Measurements from ENCODE around the gene FAM24A.
"Not testable (repeated sequence)": the region's sequence is repeated elsewhere in the genome, so short reads cannot be mapped to it uniquely, and the experiment has no call there.

The FAM24A gene

DNA sequence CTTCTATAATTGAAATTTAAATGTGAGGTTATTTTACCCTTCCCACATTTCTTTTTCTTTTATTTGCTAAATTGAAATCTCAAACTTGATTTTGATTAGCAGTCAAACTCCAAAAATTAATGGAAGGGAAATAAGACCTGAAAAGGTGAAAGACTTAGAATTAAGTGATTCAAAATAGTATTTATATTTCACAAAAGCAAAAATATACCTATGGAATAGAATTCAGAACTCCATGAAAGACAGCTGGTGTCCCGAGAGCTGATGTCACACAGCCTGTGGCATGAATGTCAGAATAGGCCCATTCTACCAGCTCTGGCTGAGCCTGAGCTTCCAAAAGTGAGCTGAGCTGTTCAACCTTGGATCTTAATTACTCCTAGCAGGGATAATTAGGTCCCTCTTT is at the start of gene FAM24A:
FAM24A (plus strand) TSS at position 301 of the 400 bp plus-strand sequence. CDS start 1,025 bp downstream, outside the sequence.
- no peak for DNase-seq

DNA sequence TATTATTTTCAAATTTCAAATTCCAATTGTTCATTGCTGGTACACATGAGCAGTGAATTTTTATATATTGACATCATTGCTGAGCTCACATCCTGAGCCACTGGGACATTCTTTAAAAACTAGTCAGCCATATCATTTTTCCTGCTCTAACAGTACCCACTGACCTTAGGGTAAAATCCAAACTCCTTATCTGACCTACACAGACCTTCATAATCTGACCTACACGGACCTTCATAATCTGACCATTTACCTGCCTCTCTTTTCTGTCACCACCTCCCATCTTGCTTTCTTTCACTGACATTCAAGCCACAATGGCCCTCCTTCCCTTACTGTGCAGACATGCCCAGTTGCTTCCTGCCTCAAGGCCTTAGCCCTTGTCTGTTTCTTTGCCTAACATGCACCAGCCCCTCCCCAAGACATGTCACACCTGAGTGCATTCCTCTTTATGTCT is 48.7 kb upstream of the FAM24A start:
- DNase-seq = no peak

GRCh38 chr10:122863216-122864193 is 46.9 kb upstream of the FAM24A start:
- no peak for DNase-seq

DNA sequence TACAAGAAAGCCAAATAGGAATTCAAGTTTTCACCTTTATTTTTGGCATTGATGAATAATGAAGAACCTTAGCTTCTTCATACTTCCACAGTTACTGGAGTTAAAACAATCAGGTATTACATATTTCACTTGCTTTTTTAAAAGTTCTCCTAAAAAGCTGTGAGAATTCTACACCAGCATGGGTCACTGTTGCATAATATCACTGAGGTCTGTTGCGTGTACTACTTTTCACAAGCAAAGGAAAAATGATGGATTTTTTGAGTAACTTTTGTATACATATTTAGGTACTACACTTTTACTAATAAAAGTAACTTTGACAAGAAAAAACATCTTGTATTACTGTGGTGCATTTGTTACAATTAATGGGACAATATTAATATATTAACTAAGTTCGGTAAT is 46.2 kb upstream of the FAM24A start:
- DNase-seq = no peak

DNA sequence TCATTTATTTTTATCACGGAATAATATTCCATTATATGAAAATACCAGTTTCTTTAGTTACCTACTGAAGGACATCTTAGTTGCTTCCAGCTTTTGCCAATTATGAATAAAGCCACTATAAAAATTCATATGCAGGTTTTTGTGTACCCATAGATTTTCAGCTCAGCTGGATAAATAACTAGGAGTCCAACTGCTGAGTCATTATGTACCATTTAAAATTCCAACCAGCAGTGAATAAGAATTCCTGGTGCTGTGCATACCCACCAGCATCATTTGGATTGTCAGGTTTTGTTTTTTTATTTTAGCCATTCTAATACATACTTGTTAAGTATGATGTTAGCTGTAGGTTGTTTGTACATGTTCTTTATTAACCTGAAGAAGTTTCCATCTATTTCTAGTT is 45.5 kb upstream of the FAM24A start:
- DNase-seq = no peak

DNA sequence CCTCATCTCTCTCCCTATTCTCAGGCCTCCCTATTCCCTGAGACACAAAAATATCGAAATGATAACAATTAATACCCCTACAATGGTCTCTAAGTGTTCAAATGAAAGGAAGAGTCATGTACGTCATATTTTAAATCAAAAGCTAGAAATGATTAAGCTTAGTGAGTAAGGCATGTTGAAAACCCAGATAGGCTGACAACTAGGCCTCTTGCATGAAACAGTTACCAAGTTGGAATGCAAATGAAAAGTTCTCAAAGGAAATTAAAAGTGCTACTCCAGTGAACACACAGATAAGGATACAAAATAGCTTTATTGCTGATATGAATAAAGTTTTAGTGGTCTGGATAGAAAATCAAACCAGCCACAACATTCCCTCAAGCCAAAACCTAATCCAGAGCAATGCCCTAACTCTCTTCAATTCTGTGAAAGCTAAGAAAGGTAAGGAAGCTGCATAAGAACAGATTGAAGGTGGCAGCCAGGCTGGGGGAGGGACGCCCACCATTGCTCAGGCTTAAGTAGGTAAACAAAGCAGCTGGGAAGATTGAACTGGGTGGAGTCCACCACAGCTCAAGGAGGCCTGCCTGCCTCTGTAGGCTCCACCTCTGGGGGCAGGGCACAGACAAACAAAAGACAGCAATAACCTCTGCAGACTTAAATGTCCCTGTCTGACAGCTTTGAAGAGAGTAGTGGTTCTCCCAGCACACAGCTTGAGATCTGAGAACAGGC is 43.5 kb upstream of the FAM24A start:
- DNase-seq = not testable (repeated sequence)

DNA sequence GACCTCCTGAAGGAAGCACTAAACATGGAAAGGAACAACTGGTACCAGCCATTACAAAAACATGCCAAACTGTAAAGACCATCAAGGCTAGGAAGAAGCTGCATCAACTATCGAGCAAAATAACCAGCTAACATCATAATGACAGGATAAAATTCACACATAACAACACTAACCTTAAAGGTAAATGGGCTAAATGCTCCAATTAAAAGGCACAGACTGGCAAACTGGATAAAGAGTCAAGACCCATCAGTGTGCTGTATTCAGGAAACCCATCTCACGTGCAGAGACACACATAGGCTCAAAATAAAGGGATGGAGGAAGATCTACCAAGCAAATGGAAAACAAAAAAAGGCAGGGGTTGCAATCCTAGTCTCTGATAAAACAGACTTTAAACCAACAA is 41.6 kb upstream of the FAM24A start:
- not testable (repeated sequence) for DNase-seq

- DNase-seq = not testable (repeated sequence)
Observed at GRCh38 chr10:122871947-122872346, 38.5 kb upstream of the FAM24A start.

GRCh38 chr10:122875843-122876466 is 34.5 kb upstream of the FAM24A start:
- no peak for DNase-seq

GRCh38 chr10:122876467-122876855 is 33.9 kb upstream of the FAM24A start:
- DNase-seq = no peak

- DNase-seq = no peak
Observed at GRCh38 chr10:122877264-122877663, 33.1 kb upstream of the FAM24A start.

- DNase-seq = no peak
Observed at GRCh38 chr10:122878799-122879338, 31.5 kb upstream of the FAM24A start.

GRCh38 chr10:122879339-122880273 is 30.8 kb upstream of the FAM24A start, which contains the start of gene FAM24B:
FAM24B (minus strand) TSS chr10:122879581; CDS start chr10:122850515, 29,066 bp downstream.
- peak; percentile 91 to 95 for DNase-seq

GRCh38 chr10:122882766-122883165 is 27.6 kb upstream of the FAM24A start:
- DNase-seq = no peak

GRCh38 chr10:122884166-122884565 is 26.2 kb upstream of the FAM24A start:
- DNase-seq = no peak

DNA sequence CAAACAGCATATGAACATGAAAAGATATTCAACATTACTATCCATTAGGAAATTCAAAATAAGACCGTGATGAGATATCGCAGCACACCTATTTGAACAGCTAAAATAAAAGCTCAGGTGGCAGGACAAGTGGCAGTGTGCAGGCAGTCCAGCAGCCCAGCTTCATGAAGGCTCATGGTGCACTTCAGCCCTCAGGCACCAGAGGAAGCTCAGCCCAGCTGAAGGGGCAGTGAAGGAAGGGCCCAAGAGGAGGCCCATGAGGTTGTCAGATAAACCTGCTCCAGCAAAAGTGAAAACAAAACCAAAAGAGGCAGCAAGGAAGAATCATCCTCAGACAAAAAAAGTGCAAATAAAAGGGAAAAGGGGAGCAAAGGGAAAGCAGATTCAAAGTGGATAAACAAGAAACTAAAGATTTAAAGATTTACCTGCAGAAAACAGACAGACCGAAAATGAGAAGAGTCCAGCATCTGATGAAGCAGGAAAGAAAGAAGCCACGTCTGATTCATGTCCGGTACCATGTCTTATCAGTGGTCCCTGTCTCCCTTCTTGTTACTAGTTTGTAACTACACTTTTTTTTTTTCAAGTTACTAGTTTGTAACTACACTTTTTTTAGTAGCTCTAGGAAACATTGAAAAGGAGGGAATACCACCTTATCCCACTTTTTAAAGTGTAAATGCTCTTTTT is 16.0 kb upstream of the FAM24A start:
- DNase-seq = no peak

DNA sequence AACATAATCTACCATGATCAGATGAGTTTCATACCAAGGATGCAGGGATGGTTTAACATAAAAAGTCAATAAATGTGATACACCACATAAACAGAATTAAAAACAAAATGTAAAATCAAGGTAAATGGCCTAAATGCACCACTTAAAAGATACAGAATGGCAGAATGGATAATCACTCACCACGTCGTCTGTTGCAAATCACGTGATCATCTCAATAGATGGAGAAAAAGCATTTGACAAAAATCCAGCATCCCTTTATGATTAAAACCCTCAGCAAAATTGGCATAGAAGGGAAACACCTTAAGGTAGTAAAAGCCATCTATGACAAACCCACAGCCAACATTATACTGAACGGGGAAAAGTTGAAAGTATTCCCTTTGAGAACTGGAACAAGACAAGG is 6.5 kb upstream of the FAM24A start:
- not testable (repeated sequence) for DNase-seq

DNA sequence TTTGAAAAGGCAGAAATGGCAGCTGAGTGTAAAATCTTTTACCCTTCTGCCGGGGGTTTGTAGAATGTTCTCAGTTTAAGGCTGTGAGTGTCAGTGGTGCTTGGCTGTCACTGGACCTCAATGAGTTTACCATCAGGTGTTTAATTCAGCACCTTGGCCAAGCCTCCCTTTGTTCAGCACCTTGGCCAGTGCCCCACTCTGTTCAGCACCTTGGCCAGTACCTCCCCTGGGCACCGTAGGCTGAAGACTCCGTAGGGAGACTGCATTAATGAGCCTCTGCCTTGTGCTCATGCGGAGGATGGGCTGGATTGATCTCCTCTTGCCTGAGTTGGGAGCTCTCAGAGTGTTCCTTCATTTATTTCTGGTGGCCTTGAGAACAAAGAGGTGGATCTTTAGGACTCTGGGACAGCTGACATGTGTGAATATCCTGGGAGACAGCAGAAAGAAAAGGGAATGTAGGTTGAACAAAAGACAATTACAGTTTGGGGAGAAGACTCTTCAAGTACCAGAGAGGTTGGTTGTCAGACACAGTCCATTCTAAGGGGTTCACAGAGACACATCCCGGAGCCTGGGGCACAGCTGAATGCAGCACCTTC is 1.6 kb downstream of the FAM24A start:
- DNase-seq = peak; percentile 63 to 69

DNA sequence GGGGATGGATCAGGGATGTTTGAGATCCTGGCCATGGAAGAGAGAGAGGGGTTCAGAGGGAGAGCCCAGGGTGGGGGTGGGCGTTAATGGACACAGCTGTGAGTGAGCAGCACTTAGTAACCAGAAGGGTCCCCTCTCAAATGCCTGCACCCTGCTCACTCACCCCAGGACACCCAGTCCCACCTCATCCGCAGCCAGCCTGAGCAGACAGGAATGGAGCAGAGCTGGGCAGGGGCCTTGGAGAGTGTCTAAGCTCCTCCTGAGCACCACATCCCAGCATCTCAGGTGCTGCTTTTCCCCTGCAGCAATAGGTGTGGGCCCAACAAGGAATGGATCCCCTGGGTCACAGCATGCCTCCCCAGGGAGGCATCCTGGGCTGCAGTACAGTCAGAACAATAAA is 5.3 kb downstream of the FAM24A start:
- no peak for DNase-seq

DNA sequence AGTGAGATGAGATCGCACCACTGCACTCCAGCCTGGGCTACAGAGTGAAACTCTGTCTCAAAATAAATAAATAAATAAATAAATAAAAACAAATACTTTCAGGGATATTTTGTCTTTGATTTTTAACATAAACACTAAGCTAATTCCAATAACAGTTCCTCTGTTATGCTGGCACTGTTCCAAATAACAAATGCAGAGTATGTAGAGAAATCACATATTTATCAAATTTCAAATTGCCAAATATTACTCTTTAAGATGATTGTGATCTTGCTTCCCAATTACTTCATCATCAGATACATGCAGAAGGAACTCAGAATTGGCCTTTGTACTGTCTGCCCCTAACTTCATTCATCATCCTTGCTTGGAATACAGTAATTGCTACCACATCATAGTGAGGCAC is 19.7 kb downstream of the FAM24A start:
- no peak for DNase-seq

All from activated CD4-positive, alpha-beta T cell treated with anti-CD3 and anti-CD28 coated beads, Interleukin-2, amount 50 U/mL, for 48 hours (primary cell).